ENCODE data around the gene NFILZ. TPM values are rescaled to one million over a fixed set of nuclear protein-coding genes. Genes with fewer than 3 reads are reported as not detected.
A peak's percentile ranks its signal among the peaks of the same experiment; 100 is the strongest.

The NFILZ gene
- total RNA-seq, 1 donor from 2014 or later, result not detected

- Mint-ChIP-seq H3K4me1 (ENCODE audit: low read depth) (peaks cover 47% of the 10 kb centered on the region), H3K27ac (ENCODE audit: unreplicated experiment) (peak overlapping the region; percentile 46), H3K4me3 (ENCODE audit: unreplicated experiment) (peak overlapping the region; percentile 39), H3K36me3 (ENCODE audit: low read depth) (no peaks in the 10 kb centered on the region), H3K27me3 (ENCODE audit: low read depth) (no peaks in the 10 kb centered on the region), H3K9me3 (ENCODE audit: low read depth) (no peaks in the 10 kb centered on the region)
- TF ChIP-seq CTCF (IDR thresholded peaks at IDR 0.05), result no peak
- no peak for DNase-seq (ENCODE audit: low spot score)
These were observed 18.3 kb upstream of the NFILZ start for GRCh38 chr19:8611877-8612806.

DNA sequence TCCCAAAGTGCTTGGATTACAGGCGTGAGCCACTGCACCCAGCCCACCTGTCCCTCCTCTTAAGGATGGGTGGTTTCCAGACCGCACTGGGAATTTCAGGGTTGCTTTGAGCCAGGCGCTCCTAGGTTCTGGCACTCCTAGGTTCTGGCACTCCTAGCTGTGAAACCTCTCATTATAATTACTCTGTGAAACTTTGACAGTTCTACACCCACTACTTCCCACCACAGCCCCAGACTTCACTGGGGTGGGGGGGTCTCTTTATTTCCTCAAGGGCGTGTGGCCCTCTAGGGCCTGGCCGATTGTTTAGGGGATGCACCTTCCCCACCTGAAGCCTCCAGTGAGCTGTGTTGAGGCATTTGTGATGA lies 17.6 kb upstream of the NFILZ start:
- H3K4me3 Mint-ChIP-seq (ENCODE audit: unreplicated experiment), result no peak overlapping the region
- no peaks in the 10 kb centered on the region for H3K36me3 Mint-ChIP-seq (ENCODE audit: low read depth)
- no peaks in the 10 kb centered on the region for H3K27me3 Mint-ChIP-seq (ENCODE audit: low read depth)
- TF ChIP-seq CTCF (IDR thresholded peaks at IDR 0.05), result no peak
- no peaks in the 10 kb centered on the region for H3K9me3 Mint-ChIP-seq (ENCODE audit: low read depth)
- H3K27ac Mint-ChIP-seq (ENCODE audit: unreplicated experiment), result no peak overlapping the region
- peaks cover 41% of the 10 kb centered on the region for H3K4me1 Mint-ChIP-seq (ENCODE audit: low read depth)
- DNase-seq (ENCODE audit: low spot score), result no peak

GRCh38 chr19:8614455-8614854 lies 16.0 kb upstream of the NFILZ start:
- TF ChIP-seq CTCF (IDR thresholded peaks at IDR 0.05), result no peak
- Mint-ChIP-seq H3K36me3 (ENCODE audit: low read depth) (no peaks in the 10 kb centered on the region), H3K9me3 (ENCODE audit: low read depth) (no peaks in the 10 kb centered on the region), H3K4me3 (ENCODE audit: unreplicated experiment) (no peak overlapping the region), H3K27ac (ENCODE audit: unreplicated experiment) (no peak overlapping the region), H3K27me3 (ENCODE audit: low read depth) (no peaks in the 10 kb centered on the region), H3K4me1 (ENCODE audit: low read depth) (peaks cover 30% of the 10 kb centered on the region)
- no peak for DNase-seq (ENCODE audit: low spot score)

DNA sequence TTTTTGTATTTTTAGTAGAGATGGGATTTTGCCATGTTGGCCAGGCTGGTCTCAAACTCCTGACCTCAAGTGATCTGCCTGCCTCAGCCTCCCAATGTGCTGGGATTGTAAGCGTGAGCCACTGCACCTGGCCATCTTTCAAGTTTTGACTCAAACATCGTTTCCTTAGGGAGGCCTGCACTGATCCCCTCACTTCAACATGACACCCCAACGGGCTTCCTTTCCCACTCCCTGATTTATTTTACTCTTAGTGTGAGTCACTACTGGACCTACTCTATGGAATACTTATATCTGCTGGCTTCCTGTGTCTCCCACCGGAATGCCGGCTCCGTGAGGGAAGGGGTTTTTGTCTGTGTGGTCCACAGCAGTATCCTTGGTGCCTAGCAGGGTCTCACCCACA lies 15.4 kb upstream of the NFILZ start:
- H3K27ac Mint-ChIP-seq (ENCODE audit: unreplicated experiment), result peak overlapping the region; percentile 81
- no peaks in the 10 kb centered on the region for H3K27me3 Mint-ChIP-seq (ENCODE audit: low read depth)
- H3K4me1 Mint-ChIP-seq (ENCODE audit: low read depth), result peaks cover 30% of the 10 kb centered on the region
- no peaks in the 10 kb centered on the region for H3K36me3 Mint-ChIP-seq (ENCODE audit: low read depth)
- H3K4me3 Mint-ChIP-seq (ENCODE audit: unreplicated experiment), result no peak overlapping the region
- no peak for DNase-seq (ENCODE audit: low spot score)
- TF ChIP-seq CTCF (IDR thresholded peaks at IDR 0.05), result no peak
- no peaks in the 10 kb centered on the region for H3K9me3 Mint-ChIP-seq (ENCODE audit: low read depth)

GRCh38 chr19:8615813-8616596 lies 14.4 kb upstream of the NFILZ start:
- Mint-ChIP-seq H3K36me3 (ENCODE audit: low read depth) (no peaks in the 10 kb centered on the region), H3K27me3 (ENCODE audit: low read depth) (peaks cover 8% of the 10 kb centered on the region), H3K4me3 (ENCODE audit: unreplicated experiment) (no peak overlapping the region), H3K9me3 (ENCODE audit: low read depth) (peaks cover 8% of the 10 kb centered on the region), H3K4me1 (ENCODE audit: low read depth) (peaks cover 30% of the 10 kb centered on the region), H3K27ac (ENCODE audit: unreplicated experiment) (peak overlapping the region; percentile 81)
- no peak for DNase-seq (ENCODE audit: low spot score)
- TF ChIP-seq CTCF (IDR thresholded peaks at IDR 0.05), result peak; percentile 94

All from chondrocyte (in vitro differentiated cells).